Kidney (tissue), 14 donors: ENCODE measurements around the gene TRMO. TPM values are rescaled to one million over a fixed set of nuclear protein-coding genes. Genes with fewer than 3 reads are reported as not detected.
"Not testable (repeated sequence)": the region's sequence is repeated elsewhere in the genome, so short reads cannot be mapped to it uniquely, and the experiment has no call there.

Experiments
- DNase-seq, 5 donors: peaks; one replicate each; pipeline ENCODE4 v3.0.0-alpha.2; 2013 to 2020
- FAIRE-seq: peaks from 2 replicates; lab custom pipeline; 2012; peaks lifted over from hg19 to GRCh38; lab: Jason Lieb, UNC
- H3K27ac ChIP-seq, 2 donors: one replicate each; pipeline ENCODE4 v1.7.0; 2013; ENCODE audit warnings: low read depth in 2 of 2, low read length in 2 of 2, inconsistent platforms in 1 of 2
- H3K27me3 ChIP-seq: one replicate; pipeline ENCODE4 v1.7.1; 2013; ENCODE audit warnings: low read length, inconsistent platforms; ENCODE audit not compliant: control insufficient read depth, insufficient read depth
- H3K36me3 ChIP-seq, 3 donors: one replicate each; pipeline versions ENCODE4 v1.7.0 to v1.7.1; 2013; ENCODE audit warnings: low read length in 3 of 3, control low read depth in 1 of 3, inconsistent platforms in 1 of 3; ENCODE audit not compliant: insufficient read depth in 3 of 3, control insufficient read depth in 2 of 3
- H3K4me1 ChIP-seq, 3 donors: one replicate each; pipeline versions ENCODE4 v1.7.0 to v1.7.1; 2013; ENCODE audit warnings: low read length in 3 of 3, inconsistent platforms in 1 of 3, low read depth in 1 of 3; ENCODE audit not compliant: control insufficient read depth in 2 of 3, insufficient read depth in 2 of 3
- H3K4me3 ChIP-seq, 3 donors: one replicate each; pipeline versions ENCODE4 v1.7.0 to v1.8.1; 2013; ENCODE audit warnings: low read length in 3 of 3, control low read depth in 1 of 3, inconsistent platforms in 1 of 3
- H3K9ac ChIP-seq, 3 donors: one replicate each; pipeline versions ENCODE4 v1.7.0 to v1.7.1; 2013; ENCODE audit warnings: low read length in 3 of 3, control low read depth in 1 of 3, inconsistent platforms in 1 of 3
- H3K9me3 ChIP-seq, 3 donors: one replicate each; pipeline versions ENCODE4 v1.7.0 to v1.7.1; 2013; ENCODE audit warnings: low read length in 3 of 3, control low read depth in 1 of 3, inconsistent platforms in 1 of 3; ENCODE audit not compliant: control insufficient read depth in 2 of 3, insufficient read depth in 1 of 3
- CTCF ChIP-seq: IDR thresholded peaks from 3 replicates; pipeline ENCODE4 v1.5.1; 2012; ENCODE audit warnings: mild to moderate bottlenecking, moderate library complexity, borderline replicate concordance; ENCODE audit not compliant: insufficient read depth; ENCODE audit errors: extremely low read depth
- intact Hi-C: fragments of 100-400 bp; cut with DNase I; formaldehyde crosslinking; loops from one replicate; pipeline ENCODE4 v1.11.1; 2022
- polyA plus RNA-seq: library from polyadenylated mRNA; stranded (reverse); fragments of 350-450 nt; fragmentation: Illumina TruSeq; extraction: RNeasy Lipid Tissue Mini Kit (QIAGEN cat#74804); gene quantifications from one replicate; pipeline ENCODE4 v1.2.3, GENCODE V29; 2014; ENCODE audit warnings: low read depth, low replicate concordance; ENCODE audit not compliant: insufficient read depth
- total RNA-seq: library from RNA; stranded (reverse); fragmentation: NEBNext Ultra II Directional; extraction: Animal tissue kit (Norgen Biotek cat#: 25700); gene quantifications from one replicate; pipeline ENCODE4 v1.2.1, GENCODE V29; 2021
- donor health status: control.
- donor health status: control.
- donor health status: control.
- donor health status: control.
- donor health status: control.
- donor health status: DM: yes; HTN: yes; CAD: no.
- donor health status: Normal renal cell carcinoma (clear cell type).

TRMO gene
- total and polyA plus RNA-seq, 2 donors from 2014 or later: 13.1 to 20.3 TPM

- intact Hi-C loops: no loop called here
- no peak for DNase-seq
- H3K4me1 ChIP-seq: no peaks in the 10 kb centered on the region
- H3K4me3 ChIP-seq: no peak overlapping the region
- no peak for FAIRE-seq
- no peaks in the 10 kb centered on the region for H3K36me3 ChIP-seq
- H3K9me3 ChIP-seq: no peaks in the 10 kb centered on the region
- no peak overlapping the region for H3K9ac ChIP-seq
- H3K27me3 ChIP-seq: no peaks in the 10 kb centered on the region
- no peak for TF ChIP-seq CTCF
- H3K27ac ChIP-seq: no peak overlapping the region
Measured at GRCh38 chr9:97958812-97959511, 36.7 kb upstream of the TRMO start.

DNA sequence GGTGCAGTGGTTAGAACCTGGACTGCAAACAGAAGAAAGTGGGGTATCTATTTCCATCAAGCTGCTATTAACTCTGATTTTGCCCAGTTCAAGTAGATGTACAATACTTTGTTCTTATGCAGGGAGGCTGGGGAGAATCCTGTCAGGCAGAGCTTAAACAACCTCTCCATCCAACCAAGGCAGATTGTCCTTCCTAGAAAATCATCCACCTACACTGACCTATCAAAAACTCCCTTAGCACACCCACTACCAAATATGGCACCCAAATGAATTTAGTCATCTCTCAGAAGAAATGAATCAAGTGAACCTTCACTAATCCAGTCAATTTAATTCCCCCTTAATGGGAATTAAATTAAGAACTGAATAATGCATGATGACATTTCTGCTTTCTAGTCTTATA, 34.0 kb upstream of the TRMO start:
- TF ChIP-seq CTCF: no peak
- intact Hi-C loops: no loop called here
- H3K4me1 ChIP-seq: no peaks in the 10 kb centered on the region
- DNase-seq (no peak), FAIRE-seq (no peak)
- no peak overlapping the region for H3K9ac ChIP-seq
- H3K27me3 ChIP-seq: no peaks in the 10 kb centered on the region
- no peak overlapping the region for H3K4me3 ChIP-seq
- H3K36me3 ChIP-seq: no peaks in the 10 kb centered on the region
- no peak overlapping the region for H3K27ac ChIP-seq
- H3K9me3 ChIP-seq: no peaks in the 10 kb centered on the region

DNA sequence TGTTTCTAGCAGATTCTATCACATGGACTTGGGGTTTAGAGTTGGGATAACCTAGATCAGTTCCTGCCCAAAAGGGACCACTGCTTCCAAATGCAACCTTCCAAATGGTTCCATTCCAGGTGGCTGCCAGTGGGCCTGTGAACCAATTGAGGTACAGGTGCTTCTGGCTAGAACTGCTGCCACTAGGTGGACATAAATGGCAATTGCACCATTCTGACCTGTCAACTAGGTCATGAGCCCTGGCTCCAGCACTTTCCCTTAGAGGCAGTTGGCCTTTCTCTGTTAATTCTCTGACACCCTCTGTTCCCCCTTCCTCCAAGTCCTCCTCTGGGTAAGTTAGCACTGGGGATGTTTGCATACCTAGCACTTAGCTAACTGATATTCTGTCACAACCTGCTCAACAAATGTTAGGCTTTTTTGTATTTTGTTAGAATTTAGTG, 32.3 kb upstream of the TRMO start:
- DNase-seq (peak in 4 of 5 donors; percentile 19 to 50 (median 35)), FAIRE-seq (no peak)
- intact Hi-C loops: no loop called here
- H3K27ac ChIP-seq: no peak overlapping the region
- no peak overlapping the region for H3K4me3 ChIP-seq
- H3K4me1 ChIP-seq: no peaks in the 10 kb centered on the region
- peak; percentile 59 for TF ChIP-seq CTCF
- no peaks in the 10 kb centered on the region for H3K9me3 ChIP-seq
- H3K36me3 ChIP-seq: no peaks in the 10 kb centered on the region
- H3K27me3 ChIP-seq: no peaks in the 10 kb centered on the region
- H3K9ac ChIP-seq: no peak overlapping the region

DNA sequence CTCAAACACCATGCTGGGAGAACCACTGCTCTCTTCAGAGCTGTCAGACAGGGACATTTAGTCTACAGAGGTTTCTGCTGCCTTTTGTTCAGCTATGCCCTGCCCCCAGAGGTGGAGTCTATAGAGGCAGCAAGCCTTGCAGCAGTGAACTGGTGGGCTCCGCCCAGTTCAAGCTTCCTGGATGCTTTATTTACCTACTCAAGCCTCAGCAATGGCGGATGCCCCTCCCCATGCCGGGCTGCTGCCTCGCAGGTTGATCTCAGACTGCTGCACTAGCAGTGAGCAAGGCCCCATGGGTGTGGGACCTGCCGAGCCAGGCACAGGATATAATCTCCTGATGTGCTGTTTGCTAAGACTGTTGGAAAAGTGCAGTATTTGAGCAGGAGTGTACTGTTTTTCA, 28.6 kb upstream of the TRMO start:
- DNase-seq, H3K27ac ChIP-seq, FAIRE-seq, H3K9ac ChIP-seq, intact Hi-C loops, H3K4me1 ChIP-seq, H3K4me3 ChIP-seq, H3K27me3 ChIP-seq, H3K36me3 ChIP-seq, H3K9me3 ChIP-seq: not testable (repeated sequence)

- H3K9ac ChIP-seq, H3K9me3 ChIP-seq, DNase-seq, H3K27ac ChIP-seq, H3K4me3 ChIP-seq, H3K27me3 ChIP-seq, intact Hi-C loops, H3K4me1 ChIP-seq, H3K36me3 ChIP-seq, FAIRE-seq: not testable (repeated sequence)
Measured at GRCh38 chr9:97947094-97947493, 24.8 kb upstream of the TRMO start.

DNA sequence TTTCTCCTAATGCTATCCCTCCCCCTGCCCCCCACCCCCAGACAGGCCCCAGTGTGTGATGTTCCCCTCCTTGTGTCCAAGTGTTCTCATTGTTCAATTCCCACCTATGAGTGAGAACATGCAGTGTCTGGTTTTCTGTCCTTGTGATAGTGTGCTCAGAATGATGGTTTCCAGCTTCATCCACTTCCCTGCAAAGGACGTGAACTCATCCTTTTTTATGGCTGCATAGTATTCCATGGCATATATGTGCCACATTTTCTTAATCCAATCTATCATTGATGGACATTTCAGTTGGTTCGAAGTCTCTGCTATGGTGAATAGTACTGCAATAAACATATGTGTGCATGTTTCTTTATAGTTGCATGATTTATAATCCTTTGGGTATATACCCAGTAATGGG, 23.2 kb upstream of the TRMO start:
- H3K27ac ChIP-seq, H3K4me3 ChIP-seq, intact Hi-C loops, FAIRE-seq, DNase-seq, H3K4me1 ChIP-seq, H3K27me3 ChIP-seq, H3K36me3 ChIP-seq, H3K9ac ChIP-seq, H3K9me3 ChIP-seq: not testable (repeated sequence)
